Liver (tissue), 9 donors: Measurements from ENCODE around the gene C19orf44. TPM values are rescaled to one million over a fixed set of nuclear protein-coding genes. Genes with fewer than 3 reads are reported as not detected.

ENCODE experiments used
- DNase-seq: peaks from one replicate; pipeline ENCODE4 v3.0.0-alpha.2; 2017; ENCODE audit warnings: low spot score
- H3K27ac ChIP-seq, 2 donors: one replicate each; pipeline ENCODE4 v1.7.0; 2013; ENCODE audit warnings: inconsistent platforms in 2 of 2, low read length in 2 of 2, control low read depth in 1 of 2, low read depth in 1 of 2, mild to moderate bottlenecking in 1 of 2
- H3K27me3 ChIP-seq, 4 donors: one replicate each; pipeline versions ENCODE4 v1.6.1 to v1.7.0; 2013; ENCODE audit warnings: low read length in 3 of 4, inconsistent platforms in 1 of 4, mild to moderate bottlenecking in 1 of 4, moderate library complexity in 1 of 4; ENCODE audit not compliant: control insufficient read depth in 4 of 4, insufficient read depth in 4 of 4
- H3K36me3 ChIP-seq, 4 donors: one replicate each; pipeline versions ENCODE4 v1.6.1 to v1.7.0; 2013; ENCODE audit warnings: low read length in 3 of 4, mild to moderate bottlenecking in 3 of 4, low read depth in 1 of 4, moderate library complexity in 1 of 4; ENCODE audit not compliant: control insufficient read depth in 4 of 4, insufficient read depth in 3 of 4
- H3K4me1 ChIP-seq, 4 donors: one replicate each; pipeline versions ENCODE4 v1.6.1 to v1.7.0; 2013; ENCODE audit warnings: low read length in 3 of 4, mild to moderate bottlenecking in 3 of 4, moderate library complexity in 1 of 4; ENCODE audit not compliant: control insufficient read depth in 4 of 4, insufficient read depth in 4 of 4
- H3K4me3 ChIP-seq, 3 donors: one replicate each; pipeline versions ENCODE4 v1.6.1 to v1.7.0; 2013; ENCODE audit warnings: low read length in 3 of 3, control low read depth in 1 of 3, low read depth in 1 of 3, mild to moderate bottlenecking in 1 of 3
- H3K9ac ChIP-seq, 2 donors: one replicate each; pipeline ENCODE4 v1.7.0; 2013; ENCODE audit warnings: low read length in 2 of 2, mild to moderate bottlenecking in 2 of 2, moderate library complexity in 2 of 2, control low read depth in 1 of 2, low read depth in 1 of 2
- H3K9me3 ChIP-seq, 4 donors: one replicate each; pipeline versions ENCODE4 v1.6.1 to v1.7.0; 2013; ENCODE audit warnings: low read length in 3 of 4; ENCODE audit not compliant: control insufficient read depth in 4 of 4
- ATF3 ChIP-seq: IDR thresholded peaks from 2 replicates; pipeline ENCODE4 v1.6.1; 2016; ENCODE audit warnings: antibody characterized with exemption
- CTCF ChIP-seq: fragments of 150-350 bp; IDR thresholded peaks from 2 replicates; pipeline ENCODE4 v1.5.1; 2017; ENCODE audit warnings: improper control_type of control experiment, low read depth, low read length; ENCODE audit not compliant: missing input control
- EGR1 ChIP-seq, 2 donors: IDR thresholded peaks; 2 replicates each; pipeline ENCODE4 v1.6.1; 2016 to 2018; ENCODE audit warnings: antibody characterized with exemption in 2 of 2, low read depth in 2 of 2
- FOXA2 ChIP-seq: IDR thresholded peaks from 2 replicates; pipeline ENCODE4 v1.6.1; 2016; ENCODE audit warnings: antibody characterized with exemption
- GABPA ChIP-seq, 2 donors: IDR thresholded peaks in 1 of 2; conservative IDR thresholded peaks in 1 of 2; 2 replicates each; pipeline ENCODE4 v1.6.1; 2016; ENCODE audit warnings: antibody characterized with exemption in 2 of 2, mild to moderate bottlenecking in 1 of 2, moderate library complexity in 1 of 2
- HNF4A ChIP-seq, 2 donors: conservative IDR thresholded peaks; 2 replicates each; pipeline ENCODE4 v1.6.1; 2016; ENCODE audit warnings: antibody characterized with exemption in 2 of 2, mild to moderate bottlenecking in 2 of 2
- HNF4G ChIP-seq: IDR thresholded peaks from 2 replicates; pipeline ENCODE4 v1.6.1; 2016; ENCODE audit warnings: antibody characterized with exemption
- JUND ChIP-seq, 2 donors: IDR thresholded peaks; 2 replicates each; pipeline ENCODE4 v1.6.1; 2016; ENCODE audit warnings: antibody characterized with exemption in 2 of 2
- MAX ChIP-seq: IDR thresholded peaks from 2 replicates; pipeline ENCODE4 v1.6.1; 2016; ENCODE audit warnings: antibody characterized with exemption
- NR2F2 ChIP-seq: IDR thresholded peaks from 2 replicates; pipeline ENCODE4 v1.6.1; 2016; ENCODE audit warnings: antibody characterized with exemption
- RAD21 ChIP-seq, 2 donors: IDR thresholded peaks; 2 replicates each; pipeline ENCODE4 v1.6.1; 2016; ENCODE audit warnings: antibody characterized with exemption in 2 of 2, mild to moderate bottlenecking in 2 of 2
- REST ChIP-seq: IDR thresholded peaks from 2 replicates; pipeline ENCODE4 v1.6.1; 2016; ENCODE audit warnings: antibody characterized with exemption, mild to moderate bottlenecking
- RXRA ChIP-seq, 2 donors: IDR thresholded peaks; 2 replicates each; pipeline ENCODE4 v1.6.1; 2017 to 2018; ENCODE audit warnings: antibody characterized with exemption in 2 of 2, mild to moderate bottlenecking in 1 of 2
- SP1 ChIP-seq: IDR thresholded peaks from 2 replicates; pipeline ENCODE4 v1.6.1; 2018; ENCODE audit warnings: antibody characterized with exemption, mild to moderate bottlenecking
- TAF1 ChIP-seq: conservative IDR thresholded peaks from 2 replicates; pipeline ENCODE4 v1.6.1; 2016; ENCODE audit warnings: antibody characterized with exemption, mild to moderate bottlenecking
- YY1 ChIP-seq: IDR thresholded peaks from 2 replicates; pipeline ENCODE4 v1.6.1; 2016; ENCODE audit warnings: antibody characterized with exemption, mild to moderate bottlenecking
- WGBS: extraction: QIAGEN DNeasy Blood & Tissue Kit; methylation state at CpG from one replicate; pipeline ENCODE4 v1.1.7; 2013; 5-methylcytosine and 5-hydroxymethylcytosine counted together
- polyA plus RNA-seq, 2 donors: library from polyadenylated mRNA; stranded (reverse) in 1 of 2; unstranded in 1 of 2; fragments of 200-250 nt in 1 of 2; fragments of >200 nt in 1 of 2; fragmentation: Nextera tagmentation in 1 of 2; extraction: Ambion mirVana in 1 of 2; gene quantifications; one replicate each; pipeline versions ENCODE4 v1.2.1 to v1.2.3, GENCODE V29; 2013 to 2015
- total RNA-seq, 2 donors: library from RNA; depleted of rRNA; stranded (reverse); fragments of >200 nt; gene quantifications; one replicate each; pipeline ENCODE4 v1.2.3, GENCODE V29; 2014
- TF ChIP-seq, protein P1 (sequence below): IDR thresholded peaks from 2 replicates; pipeline ENCODE4 v1.6.1; 2016; ENCODE audit warnings: antibody characterized with exemption
- donor health status: healthy.
- donor health status: healthy.
- donor health status: healthy.
- donor health status: healthy.
- donor health status: healthy.

Gene C19orf44
- total and polyA plus RNA-seq, 4 donors: 0.89 to 3.0 (median 1.3) TPM

GRCh38 chr19:16460454-16460853 lies 35.7 kb upstream of the C19orf44 start:
- H3K36me3 ChIP-seq: no peaks in the 10 kb centered on the region
- H3K27me3 ChIP-seq: no peaks in the 10 kb centered on the region
- WGBS: 78% methylated on average over 8 of the region's 8 CpGs
- H3K9ac ChIP-seq: no peak overlapping the region
- no peak overlapping the region for H3K4me3 ChIP-seq
- H3K27ac ChIP-seq: no peak overlapping the region
- H3K4me1 ChIP-seq: peaks cover 12 to 61% (median 41%) of the 10 kb centered on the region in 4 donors
- DNase-seq: no peak
- no peaks in the 10 kb centered on the region for H3K9me3 ChIP-seq
- TF ChIP-seq EGR1 (IDR thresholded peaks at IDR 0.05; ENCODE audit: low read depth in 2 of 2): no peak
- TF ChIP-seq TAF1: no peak
- TF ChIP-seq MAX: no peak
- no peak for TF ChIP-seq ATF3
- no peak for TF ChIP-seq REST
- TF ChIP-seq FOXA2: no peak
- TF ChIP-seq HNF4G: no peak
- TF ChIP-seq HNF4A (conservative IDR thresholded peaks at IDR 0.05): no peak
- no peak for TF ChIP-seq CTCF
- no peak for TF ChIP-seq RXRA (IDR thresholded peaks at IDR 0.05)
- TF ChIP-seq SP1: no peak
- TF ChIP-seq, protein P1, sequence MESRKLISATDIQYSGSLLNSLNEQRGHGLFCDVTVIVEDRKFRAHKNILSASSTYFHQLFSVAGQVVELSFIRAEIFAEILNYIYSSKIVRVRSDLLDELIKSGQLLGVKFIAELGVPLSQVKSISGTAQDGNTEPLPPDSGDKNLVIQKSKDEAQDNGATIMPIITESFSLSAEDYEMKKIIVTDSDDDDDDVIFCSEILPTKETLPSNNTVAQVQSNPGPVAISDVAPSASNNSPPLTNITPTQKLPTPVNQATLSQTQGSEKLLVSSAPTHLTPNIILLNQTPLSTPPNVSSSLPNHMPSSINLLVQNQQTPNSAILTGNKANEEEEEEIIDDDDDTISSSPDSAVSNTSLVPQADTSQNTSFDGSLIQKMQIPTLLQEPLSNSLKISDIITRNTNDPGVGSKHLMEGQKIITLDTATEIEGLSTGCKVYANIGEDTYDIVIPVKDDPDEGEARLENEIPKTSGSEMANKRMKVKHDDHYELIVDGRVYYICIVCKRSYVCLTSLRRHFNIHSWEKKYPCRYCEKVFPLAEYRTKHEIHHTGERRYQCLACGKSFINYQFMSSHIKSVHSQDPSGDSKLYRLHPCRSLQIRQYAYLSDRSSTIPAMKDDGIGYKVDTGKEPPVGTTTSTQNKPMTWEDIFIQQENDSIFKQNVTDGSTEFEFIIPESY: no peak
- TF ChIP-seq NR2F2: no peak
- TF ChIP-seq YY1: no peak
- no peak for TF ChIP-seq RAD21 (IDR thresholded peaks at IDR 0.05)
- TF ChIP-seq GABPA (IDR thresholded peaks at IDR 0.05 in 1 of 2, conservative IDR thresholded peaks at IDR 0.05 in 1 of 2): no peak
- TF ChIP-seq JUND (IDR thresholded peaks at IDR 0.05): no peak

- H3K27me3 ChIP-seq: no peaks in the 10 kb centered on the region
- peaks cover 12 to 53% (median 37%) of the 10 kb centered on the region in 4 donors for H3K4me1 ChIP-seq
- WGBS: 71% methylated on average over 9 of the region's 9 CpGs
- no peak overlapping the region for H3K9ac ChIP-seq
- TF ChIP-seq SP1: no peak
- H3K9me3 ChIP-seq: no peaks in the 10 kb centered on the region
- no peak overlapping the region for H3K4me3 ChIP-seq
- peak overlapping the region; percentile 53 to 65 for H3K27ac ChIP-seq
- no peaks in the 10 kb centered on the region for H3K36me3 ChIP-seq
- DNase-seq: no peak
These were observed 34.6 kb upstream of the C19orf44 start for GRCh38 chr19:16461630-16462051.
